Tibial nerve (tissue), 4 donors: ENCODE data around the gene SLC25A45. TPM values are rescaled to one million over a fixed set of nuclear protein-coding genes. Genes with fewer than 3 reads are reported as not detected.

Experiments
- DNase-seq, 2 donors: peaks; one replicate each; pipeline ENCODE4 v3.0.0-alpha.2; 2019; ENCODE audit warnings: low spot score in 2 of 2
- H3K27ac ChIP-seq, 4 donors: fragments of 200-600 bp; sonication (generic) in 3 of 4; one replicate each; pipeline ENCODE4 v1.5.1; 2017 to 2019; ENCODE audit warnings: mild to moderate bottlenecking in 1 of 4
- H3K27me3 ChIP-seq, 2 donors: fragments of 200-600 bp; sonication (generic) in 1 of 2; one replicate each; pipeline versions ENCODE4 v1.5.1 to v1.6.0; 2017 to 2019
- H3K36me3 ChIP-seq, 3 donors: fragments of 200-600 bp; sonication (generic); one replicate each; pipeline ENCODE4 v1.5.1; 2018 to 2019
- H3K4me1 ChIP-seq, 4 donors: fragments of 200-600 bp; sonication (generic) in 3 of 4; one replicate each; pipeline ENCODE4 v1.5.1; 2017 to 2019
- H3K4me3 ChIP-seq, 4 donors: fragments of 200-600 bp; sonication (generic) in 3 of 4; one replicate each; pipeline ENCODE4 v1.5.1; 2017 to 2019; ENCODE audit warnings: mild to moderate bottlenecking in 1 of 4, moderate library complexity in 1 of 4
- H3K9me3 ChIP-seq, 4 donors: fragments of 200-600 bp; sonication (generic) in 3 of 4; one replicate each; pipeline ENCODE4 v1.5.1; 2017 to 2019
- EP300 ChIP-seq, 2 donors: sonication (generic); formaldehyde crosslinking; IDR thresholded peaks; one replicate each; pipeline ENCODE4 v1.6.1; 2017; ENCODE audit warnings: antibody characterized with exemption in 2 of 2, mild to moderate bottlenecking in 1 of 2
- POLR2A ChIP-seq, 2 donors: fragments of 450-650 bp; IDR thresholded peaks; one replicate each; pipeline ENCODE4 v1.6.1; 2017; ENCODE audit warnings: antibody characterized with exemption in 2 of 2, mild to moderate bottlenecking in 2 of 2, moderate library complexity in 2 of 2
- WGBS, 2 donors: methylation state at CpG; one replicate each; pipeline ENCODE4 v1.1.5; 2018; 5-methylcytosine and 5-hydroxymethylcytosine counted together
- total RNA-seq, 4 donors: library from RNA; depleted of rRNA; stranded (reverse); fragments of >200 nt; gene quantifications; one replicate each; pipeline ENCODE4 v1.1.0, GENCODE V29; 2016
- TF ChIP-seq, protein P1 (sequence below), 5 experiments: fragments of 200-600 bp in 3 of 5; fragments of 450-650 bp in 2 of 5; sonication (generic) in 3 of 5; IDR thresholded peaks; one replicate each; pipeline ENCODE4 v1.5.1; 2016 to 2019; ENCODE audit warnings: antibody characterized with exemption in 5 of 5, mild to moderate bottlenecking in 3 of 5, moderate library complexity in 2 of 5

The SLC25A45 gene
- total RNA-seq, 4 donors from 2014 or later: 1.8 to 22.5 (median 8.5) TPM

DNA sequence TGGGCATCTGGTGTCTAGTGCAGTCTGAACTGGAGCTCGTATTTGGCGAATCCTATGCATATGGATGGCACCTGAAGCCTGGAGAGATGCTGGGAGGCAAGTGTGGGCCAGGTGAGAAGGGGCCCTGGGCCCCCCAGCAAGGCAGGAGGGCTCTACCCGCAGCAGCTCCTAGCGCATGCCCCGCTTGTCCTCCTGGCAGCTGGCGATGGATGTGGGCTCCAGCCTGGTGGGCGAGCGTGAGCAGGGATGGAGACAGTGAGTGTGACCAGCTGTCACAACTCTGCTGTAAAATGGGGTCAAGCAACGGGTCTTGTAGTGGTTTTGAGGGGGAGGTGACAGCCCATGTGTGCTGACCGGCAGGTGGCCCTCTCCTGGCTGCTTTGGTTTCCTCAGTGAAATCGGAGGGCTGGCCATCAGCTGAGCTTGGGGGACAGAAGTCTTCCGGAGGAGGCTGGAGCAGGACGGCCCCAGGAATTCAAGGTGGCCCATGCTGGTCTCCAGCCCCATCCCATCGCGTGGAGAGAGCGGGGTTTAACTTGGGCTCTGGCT lies 16.0 kb upstream of the SLC25A45 start:
- Histone ChIP-seq H3K4me3 (no peak overlapping the region), H3K27me3 (no peaks in the 10 kb centered on the region), H3K4me1 (peaks cover 0 to 10% (median 4%) of the 10 kb centered on the region in 4 donors), H3K36me3 (peaks cover 0 to 100% (median 35%) of the 10 kb centered on the region in 3 donors), H3K9me3 (no peaks in the 10 kb centered on the region), H3K27ac (peak overlapping the region in 2 of 4 donors; percentile 7 to 16)
- no peak for DNase-seq
- WGBS, 2 donors: 76 to 79% methylated on average over 16 of the region's 16 CpGs
- TF ChIP-seq POLR2A (IDR thresholded peaks at IDR 0.05) (no peak), EP300 (IDR thresholded peaks at IDR 0.05) (no peak)
- TF ChIP-seq, protein P1, sequence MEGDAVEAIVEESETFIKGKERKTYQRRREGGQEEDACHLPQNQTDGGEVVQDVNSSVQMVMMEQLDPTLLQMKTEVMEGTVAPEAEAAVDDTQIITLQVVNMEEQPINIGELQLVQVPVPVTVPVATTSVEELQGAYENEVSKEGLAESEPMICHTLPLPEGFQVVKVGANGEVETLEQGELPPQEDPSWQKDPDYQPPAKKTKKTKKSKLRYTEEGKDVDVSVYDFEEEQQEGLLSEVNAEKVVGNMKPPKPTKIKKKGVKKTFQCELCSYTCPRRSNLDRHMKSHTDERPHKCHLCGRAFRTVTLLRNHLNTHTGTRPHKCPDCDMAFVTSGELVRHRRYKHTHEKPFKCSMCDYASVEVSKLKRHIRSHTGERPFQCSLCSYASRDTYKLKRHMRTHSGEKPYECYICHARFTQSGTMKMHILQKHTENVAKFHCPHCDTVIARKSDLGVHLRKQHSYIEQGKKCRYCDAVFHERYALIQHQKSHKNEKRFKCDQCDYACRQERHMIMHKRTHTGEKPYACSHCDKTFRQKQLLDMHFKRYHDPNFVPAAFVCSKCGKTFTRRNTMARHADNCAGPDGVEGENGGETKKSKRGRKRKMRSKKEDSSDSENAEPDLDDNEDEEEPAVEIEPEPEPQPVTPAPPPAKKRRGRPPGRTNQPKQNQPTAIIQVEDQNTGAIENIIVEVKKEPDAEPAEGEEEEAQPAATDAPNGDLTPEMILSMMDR (IDR thresholded peaks at IDR 0.05): no peak

GRCh38 chr11:65396769-65397745 lies 14.6 kb upstream of the SLC25A45 start:
- Histone ChIP-seq H3K4me3 (no peak overlapping the region), H3K36me3 (peaks cover 0 to 100% (median 35%) of the 10 kb centered on the region in 3 donors), H3K9me3 (no peaks in the 10 kb centered on the region), H3K27me3 (no peaks in the 10 kb centered on the region), H3K4me1 (peaks cover 0 to 24% (median 15%) of the 10 kb centered on the region in 4 donors), H3K27ac (peak overlapping the region in 1 of 4 donors; percentile 42)
- DNase-seq: no peak
- WGBS, 2 donors: 92% methylated on average over 33 to 38 of the region's 38 CpGs
- TF ChIP-seq EP300 (IDR thresholded peaks at IDR 0.05) (no peak), POLR2A (IDR thresholded peaks at IDR 0.05) (no peak)
- TF ChIP-seq, protein P1 (IDR thresholded peaks at IDR 0.05): no peak

GRCh38 chr11:65395961-65396530 lies 13.6 kb upstream of the SLC25A45 start:
- 77 to 84% methylated on average over 7 to 10 of the region's 15 CpGs for WGBS, 2 donors
- no peak for TF ChIP-seq EP300 (IDR thresholded peaks at IDR 0.05)
- TF ChIP-seq POLR2A (IDR thresholded peaks at IDR 0.05): no peak
- TF ChIP-seq, protein P1 (IDR thresholded peaks at IDR 0.05): no peak
- H3K27me3 ChIP-seq: no peaks in the 10 kb centered on the region

GRCh38 chr11:65394125-65394536 lies 11.7 kb upstream of the SLC25A45 start:
- H3K27me3 ChIP-seq: no peaks in the 10 kb centered on the region
- peaks cover 0 to 53% (median 43%) of the 10 kb centered on the region in 4 donors for H3K4me1 ChIP-seq
- TF ChIP-seq, protein P1 (IDR thresholded peaks at IDR 0.05): no peak
- TF ChIP-seq POLR2A (IDR thresholded peaks at IDR 0.05) (no peak), EP300 (IDR thresholded peaks at IDR 0.05) (no peak)
- 92 to 94% methylated on average over 7 to 20 of the region's 20 CpGs for WGBS, 2 donors
- DNase-seq: no peak
- peaks cover 0 to 75% (median 26%) of the 10 kb centered on the region in 3 donors for H3K36me3 ChIP-seq
- H3K27ac ChIP-seq: peak overlapping the region in 2 of 4 donors; percentile 99
- H3K4me3 ChIP-seq: no peak overlapping the region
- H3K9me3 ChIP-seq: no peaks in the 10 kb centered on the region

More at GRCh38 chr11:65395961-65396530, 13.6 kb upstream of the SLC25A45 start:
- DNase-seq: no peak
- H3K4me1 ChIP-seq: peaks cover 0 to 34% (median 24%) of the 10 kb centered on the region in 4 donors
- peak overlapping the region in 1 of 4 donors; percentile 42 for H3K27ac ChIP-seq
- peaks cover 0 to 91% (median 34%) of the 10 kb centered on the region in 3 donors for H3K36me3 ChIP-seq
- H3K9me3 ChIP-seq: no peaks in the 10 kb centered on the region
- H3K4me3 ChIP-seq: no peak overlapping the region
